NCI-H524 treated with DMSO at 0.1 percent for 48 hours (cell line): Measurements from ENCODE around the gene COL8A1.

Experiments used
- DNase-seq: peaks from one replicate; lab custom pipeline; 2025; lab: John Stamatoyannopoulos, UW

Gene COL8A1

GRCh38 chr3:99639579-99639978 is 1.2 kb downstream of the COL8A1 start:
- peak; percentile 91 for DNase-seq

- no peak for DNase-seq
Observed at GRCh38 chr3:99640214-99640851, 1.9 kb downstream of the COL8A1 start.

DNA sequence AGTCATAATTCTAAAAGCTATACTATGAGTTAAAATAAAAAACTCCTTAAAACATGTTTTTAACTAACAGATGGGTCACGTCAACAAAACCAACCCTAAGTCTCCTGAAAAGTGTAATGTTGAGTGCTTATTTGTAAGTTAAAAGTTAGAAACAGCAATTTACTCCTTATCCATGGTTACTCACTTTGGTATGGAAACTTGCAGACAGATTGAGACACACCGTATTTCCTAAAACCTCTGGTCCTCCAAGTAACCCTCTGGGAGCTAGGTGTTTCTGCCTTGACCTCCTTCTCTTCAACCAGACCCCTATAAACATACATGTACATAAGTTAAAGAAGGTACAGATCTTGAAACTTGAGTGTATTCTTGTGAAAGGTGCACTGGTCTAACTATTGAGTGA is 3.1 kb downstream of the COL8A1 start:
- no peak for DNase-seq

- no peak for DNase-seq
Observed at GRCh38 chr3:99641982-99642381, 3.6 kb downstream of the COL8A1 start.

- DNase-seq: no peak
Observed at GRCh38 chr3:99644017-99644416, 5.6 kb downstream of the COL8A1 start.

DNA sequence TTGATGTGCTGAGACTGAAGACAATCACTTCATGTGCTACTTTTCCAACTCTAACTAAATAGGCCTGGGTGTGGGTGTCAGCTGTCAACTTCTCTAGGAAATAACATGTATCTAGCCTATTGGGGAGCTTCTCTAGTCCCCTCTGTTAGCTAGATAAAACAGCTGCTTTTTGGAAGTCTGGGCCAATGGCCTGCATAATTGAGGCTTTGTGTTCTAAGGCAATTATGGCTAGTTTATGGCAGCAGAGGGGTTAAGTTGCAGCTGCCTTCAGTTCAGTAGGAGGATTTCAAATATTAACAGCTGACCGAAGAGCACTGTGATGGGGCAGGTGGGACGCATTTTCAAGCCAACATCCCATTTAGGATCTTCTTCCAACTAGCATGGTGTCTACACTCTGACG is 6.4 kb downstream of the COL8A1 start:
- no peak for DNase-seq

DNA sequence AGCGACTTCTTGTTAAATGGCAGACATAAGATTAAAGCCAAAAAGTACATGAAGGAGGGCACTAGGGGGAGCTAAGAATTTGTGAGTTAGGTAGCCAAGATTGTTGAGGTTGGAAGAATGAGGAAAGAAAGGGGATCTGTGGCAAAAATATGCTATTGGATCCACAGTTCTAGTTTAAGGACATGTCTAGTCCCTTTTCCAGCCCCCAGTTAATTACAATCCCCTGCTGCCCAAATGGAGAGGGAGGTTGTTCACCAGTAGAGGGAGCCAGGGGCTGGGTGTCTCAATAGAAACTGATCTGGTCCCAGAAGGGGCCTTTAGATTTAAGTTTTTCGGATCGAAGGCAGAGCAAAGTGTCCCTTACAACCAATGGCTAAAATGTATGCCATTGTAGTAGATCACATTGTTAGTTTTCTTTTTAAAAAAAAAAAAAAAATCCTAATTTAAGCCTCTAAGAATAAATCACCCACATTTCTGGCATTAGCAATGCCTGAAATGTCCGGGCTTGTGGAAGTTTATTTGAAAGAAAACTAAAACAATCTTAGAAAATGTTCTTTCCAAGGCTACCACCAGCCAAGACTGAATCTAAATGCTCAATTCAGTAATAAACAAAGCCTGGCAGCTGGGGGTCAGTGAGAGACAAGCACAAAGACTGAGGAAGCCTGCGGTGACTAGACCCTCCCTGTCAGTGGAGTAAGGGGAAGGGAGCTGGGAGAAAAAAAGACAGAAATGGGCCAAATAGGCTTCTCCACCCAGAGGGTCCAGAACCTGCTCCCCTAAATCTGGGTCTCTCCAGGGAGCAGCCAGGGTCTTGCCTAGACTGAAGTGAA is 7.1 kb downstream of the COL8A1 start:
- DNase-seq: no peak

- no peak for DNase-seq
Observed at GRCh38 chr3:99646107-99646435, 7.7 kb downstream of the COL8A1 start.

DNA sequence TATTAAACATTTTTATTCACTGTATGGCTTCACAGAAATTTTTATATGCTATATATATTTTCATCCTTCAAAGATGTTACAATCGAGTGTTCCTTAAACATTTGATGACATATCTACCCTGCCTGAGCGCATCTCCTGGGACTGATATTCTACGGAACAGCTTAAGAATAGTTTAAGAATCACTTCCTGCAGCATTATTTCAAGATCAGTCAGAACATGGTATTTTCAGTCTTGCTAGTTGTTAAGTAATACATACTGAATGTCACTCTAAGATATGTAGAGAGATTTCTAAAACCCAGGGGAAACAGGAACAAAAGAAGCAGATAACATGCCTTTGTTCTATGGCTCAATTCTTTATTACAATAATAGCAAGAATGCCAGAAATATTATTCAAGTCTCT is 8.7 kb downstream of the COL8A1 start:
- DNase-seq: no peak

- no peak for DNase-seq
Observed at GRCh38 chr3:99648101-99648500, 9.7 kb downstream of the COL8A1 start.

DNA sequence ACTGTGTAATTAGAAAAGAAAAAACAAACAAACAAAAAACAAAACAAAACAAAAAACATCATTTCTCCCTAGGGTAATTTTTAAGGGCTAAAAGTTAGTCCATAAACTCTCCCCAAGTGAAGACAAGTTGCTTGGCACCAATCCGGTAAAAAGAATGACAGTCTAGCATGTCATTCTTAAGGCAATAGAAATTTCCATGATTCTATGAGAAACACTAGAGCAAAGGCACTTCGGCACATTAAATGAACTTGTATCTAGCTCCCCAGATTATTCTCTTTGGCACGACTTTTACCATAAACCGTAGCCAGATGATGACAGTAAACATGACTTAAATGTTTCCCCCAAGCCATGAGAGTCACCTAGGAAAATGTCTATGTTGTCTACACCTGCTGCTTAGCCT is 10.1 kb downstream of the COL8A1 start:
- DNase-seq: no peak

DNA sequence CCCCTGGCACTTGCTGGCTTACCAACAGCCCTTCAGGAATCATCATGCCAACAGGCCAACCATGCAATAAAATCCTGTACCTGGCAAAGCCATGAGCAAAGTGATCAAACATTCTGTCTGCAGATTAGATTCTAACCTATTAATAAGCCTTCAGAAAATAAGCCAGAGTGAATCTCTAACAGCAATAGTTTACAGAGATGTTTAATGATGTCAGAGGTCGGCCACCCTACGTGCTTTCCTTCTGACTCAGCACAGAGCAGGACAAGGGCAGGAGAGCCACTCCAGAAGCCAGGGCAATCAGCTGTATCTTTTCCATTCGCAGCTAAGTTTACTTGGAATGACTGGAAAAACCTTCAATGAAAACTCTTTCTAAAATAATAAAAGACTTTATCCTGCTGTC is 13.1 kb downstream of the COL8A1 start:
- DNase-seq: no peak

DNA sequence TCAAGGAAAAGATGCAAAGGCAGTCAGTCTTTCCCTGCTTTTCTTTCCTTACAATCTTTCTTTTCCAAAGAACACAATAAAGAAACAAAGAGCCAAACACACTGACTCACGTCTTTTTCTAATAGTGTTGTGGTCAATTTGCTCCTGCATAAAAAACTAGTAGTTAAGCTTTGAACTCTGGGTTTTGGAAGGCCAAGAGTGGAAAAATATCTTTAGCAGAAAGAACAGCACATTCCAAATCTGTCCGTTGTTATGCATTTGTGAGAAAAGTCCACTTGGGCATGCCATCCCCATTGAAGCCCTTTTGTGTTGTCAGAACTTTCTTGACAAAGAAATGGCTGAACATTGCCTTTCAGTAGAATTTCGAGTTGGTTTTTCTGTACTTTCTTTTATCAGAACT is 18.2 kb downstream of the COL8A1 start:
- DNase-seq: no peak

DNA sequence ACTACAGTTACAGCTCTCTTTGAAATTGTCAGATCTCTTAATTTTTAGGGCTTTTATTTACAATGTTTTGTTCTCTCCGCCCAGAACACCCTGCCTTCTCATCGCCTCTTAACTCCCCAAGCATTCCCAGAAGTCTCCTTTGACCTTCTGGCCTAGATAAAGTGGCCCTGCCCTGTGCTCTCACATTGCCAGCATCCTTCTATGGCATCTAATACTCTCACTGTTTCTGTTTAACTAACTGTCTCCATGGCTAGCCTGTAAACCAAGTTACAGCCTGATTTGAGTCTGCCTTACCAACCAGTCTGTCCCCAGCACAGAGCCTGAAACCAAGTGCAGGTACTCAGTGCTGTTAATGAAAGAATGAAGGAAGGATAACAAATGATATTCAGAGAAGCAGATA is 19.9 kb downstream of the COL8A1 start:
- DNase-seq: no peak

DNA sequence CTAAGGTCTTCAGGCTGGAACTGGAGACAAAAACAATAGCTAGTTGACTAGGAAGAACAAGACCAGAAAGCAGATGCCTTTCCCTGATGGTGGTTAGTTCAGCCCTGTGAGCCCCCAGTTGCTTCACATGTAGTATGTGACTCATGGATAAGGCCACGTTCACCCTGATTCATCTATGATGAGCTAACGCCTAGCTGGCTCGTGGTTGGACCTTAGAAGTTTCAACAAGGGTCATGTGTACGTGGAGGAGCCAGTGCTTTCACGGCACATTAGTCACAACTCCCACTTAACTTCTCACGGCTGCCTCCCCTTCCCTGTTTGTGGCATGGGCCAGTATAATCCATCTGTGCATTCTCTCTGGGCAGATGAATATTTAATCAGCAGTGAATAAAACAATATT is 20.6 kb downstream of the COL8A1 start:
- no peak for DNase-seq

- no peak for DNase-seq
Observed at GRCh38 chr3:99659951-99660350, 21.6 kb downstream of the COL8A1 start.

GRCh38 chr3:99662838-99663570 is 24.6 kb downstream of the COL8A1 start:
- no peak for DNase-seq

- no peak for DNase-seq
Observed at GRCh38 chr3:99663977-99664376, 25.6 kb downstream of the COL8A1 start.

DNA sequence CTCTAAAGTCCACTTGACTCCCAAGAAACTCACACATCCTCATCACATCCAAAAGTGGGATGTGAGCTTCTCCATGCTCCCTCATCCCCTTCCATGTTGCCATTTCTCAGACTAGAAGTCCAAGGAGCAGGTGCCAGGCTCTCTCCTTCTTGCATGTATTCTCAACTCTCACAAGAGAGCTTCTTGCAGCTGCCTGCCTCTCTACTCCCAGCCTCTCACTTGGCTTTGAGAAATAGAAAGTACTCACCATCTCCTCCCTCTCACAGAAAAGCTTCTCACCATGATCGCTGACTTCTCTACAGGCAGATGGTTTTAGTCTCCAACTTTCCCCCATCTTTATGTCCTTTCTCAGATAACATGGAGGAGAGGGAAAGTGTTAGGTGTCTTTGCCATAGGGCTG is 26.6 kb downstream of the COL8A1 start:
- no peak for DNase-seq

DNA sequence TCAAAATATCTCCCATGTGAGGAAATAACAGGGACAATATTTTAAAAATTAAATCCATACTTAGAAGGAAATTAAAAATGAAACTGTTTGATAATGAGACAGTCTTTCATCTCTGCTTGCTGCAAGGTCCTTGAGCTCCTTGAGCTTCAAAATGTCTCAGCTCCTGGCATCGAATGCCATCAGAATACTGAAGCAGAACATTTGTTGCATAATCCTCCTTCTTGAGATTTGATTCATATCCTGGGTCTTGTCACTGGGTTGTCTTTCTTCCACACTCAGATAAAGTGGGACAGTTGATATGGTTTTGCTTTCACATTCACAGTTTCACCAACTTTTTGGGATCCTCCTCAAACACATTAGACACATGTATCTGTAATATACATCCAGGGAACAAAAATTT is 27.8 kb downstream of the COL8A1 start:
- no peak for DNase-seq

DNA sequence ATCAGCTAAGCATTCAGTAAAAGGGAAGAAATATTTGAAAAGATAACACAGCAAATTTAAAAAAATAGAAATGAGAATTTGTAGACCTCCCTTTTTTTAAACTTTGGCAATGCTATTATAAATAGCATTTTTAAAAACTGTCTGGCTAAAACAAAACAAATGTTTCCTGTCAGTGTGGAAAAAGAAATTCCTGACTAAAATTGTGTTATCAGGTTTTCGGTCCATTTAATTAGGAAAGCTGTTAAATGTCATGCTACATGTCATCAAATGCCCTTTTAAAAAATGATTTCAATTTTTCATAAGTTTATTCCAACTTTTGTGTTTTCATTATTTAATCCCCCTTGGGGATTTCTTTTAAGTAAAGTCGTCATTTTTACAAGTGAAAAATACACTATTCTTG is 29.6 kb downstream of the COL8A1 start:
- no peak for DNase-seq

GRCh38 chr3:99669879-99670555 is 31.6 kb downstream of the COL8A1 start:
- DNase-seq: no peak

DNA sequence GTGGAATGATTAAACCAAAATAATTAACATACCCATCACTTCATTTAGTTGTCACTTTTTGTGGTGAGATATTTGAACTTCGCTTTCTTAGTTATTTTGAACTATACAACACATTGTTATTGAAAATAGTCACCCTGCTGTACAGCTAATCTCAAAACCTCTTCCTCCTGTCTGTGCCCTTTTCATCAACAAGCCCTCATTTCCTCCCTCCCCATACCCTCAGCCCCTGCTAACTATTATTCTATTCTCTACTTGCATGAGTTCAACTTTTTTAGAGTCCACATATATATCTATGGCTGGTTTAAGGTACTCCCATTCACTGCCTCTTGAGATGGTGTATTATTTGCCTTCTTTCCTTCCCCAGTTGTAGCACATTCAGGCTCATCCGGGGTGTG is 32.2 kb downstream of the COL8A1 start:
- no peak for DNase-seq
